Parathyroid adenoma (tissue), 2 donors: ENCODE measurements around the gene NEK6.

ENCODE experiments used
- H2AFZ ChIP-seq: fragments of 300-600 bp; sonication (generic); one replicate; pipeline ENCODE4 v1.7.0; 2017; ENCODE audit warnings: antibody characterized with exemption, mild to moderate bottlenecking
- H3K27ac ChIP-seq: fragments of 300-600 bp; sonication (generic); one replicate; pipeline ENCODE4 v1.7.0; 2017
- H3K27me3 ChIP-seq: fragments of 300-600 bp; sonication (generic); one replicate; pipeline ENCODE4 v1.7.0; 2017; ENCODE audit warnings: low read length; ENCODE audit not compliant: control insufficient read depth, insufficient read depth
- H3K36me3 ChIP-seq: fragments of 300-600 bp; sonication (generic); one replicate; pipeline ENCODE4 v1.7.0; 2017; ENCODE audit warnings: low read length; ENCODE audit not compliant: control insufficient read depth, insufficient read depth
- H3K4me1 ChIP-seq: fragments of 300-600 bp; sonication (generic); one replicate; pipeline ENCODE4 v1.7.0; 2017; ENCODE audit warnings: control low read depth
- H3K4me2 ChIP-seq: fragments of 300-600 bp; sonication (generic); one replicate; pipeline ENCODE4 v1.7.0; 2017; ENCODE audit warnings: low read length
- H3K4me3 ChIP-seq: fragments of 300-600 bp; sonication (generic); one replicate; pipeline ENCODE4 v1.7.0; 2017; ENCODE audit warnings: low read depth, low read length
- H3K79me2 ChIP-seq: fragments of 300-600 bp; sonication (generic); one replicate; pipeline ENCODE4 v1.7.0; 2017; ENCODE audit warnings: control low read depth
- H3K9ac ChIP-seq: fragments of 300-600 bp; sonication (generic); one replicate; pipeline ENCODE4 v1.7.0; 2017; ENCODE audit warnings: mild to moderate bottlenecking
- H3K9me3 ChIP-seq: fragments of 300-600 bp; sonication (generic); one replicate; pipeline ENCODE4 v1.7.0; 2017; ENCODE audit warnings: low read length; ENCODE audit not compliant: control insufficient read depth
- TF ChIP-seq, protein P1 (sequence below): fragments of 300-600 bp; sonication (generic); IDR thresholded peaks from one replicate; pipeline ENCODE4 v1.7.0; 2017; ENCODE audit warnings: antibody characterized with exemption, mild to moderate bottlenecking
- donor health status: primary hyperparathyroidism.

NEK6 gene

DNA sequence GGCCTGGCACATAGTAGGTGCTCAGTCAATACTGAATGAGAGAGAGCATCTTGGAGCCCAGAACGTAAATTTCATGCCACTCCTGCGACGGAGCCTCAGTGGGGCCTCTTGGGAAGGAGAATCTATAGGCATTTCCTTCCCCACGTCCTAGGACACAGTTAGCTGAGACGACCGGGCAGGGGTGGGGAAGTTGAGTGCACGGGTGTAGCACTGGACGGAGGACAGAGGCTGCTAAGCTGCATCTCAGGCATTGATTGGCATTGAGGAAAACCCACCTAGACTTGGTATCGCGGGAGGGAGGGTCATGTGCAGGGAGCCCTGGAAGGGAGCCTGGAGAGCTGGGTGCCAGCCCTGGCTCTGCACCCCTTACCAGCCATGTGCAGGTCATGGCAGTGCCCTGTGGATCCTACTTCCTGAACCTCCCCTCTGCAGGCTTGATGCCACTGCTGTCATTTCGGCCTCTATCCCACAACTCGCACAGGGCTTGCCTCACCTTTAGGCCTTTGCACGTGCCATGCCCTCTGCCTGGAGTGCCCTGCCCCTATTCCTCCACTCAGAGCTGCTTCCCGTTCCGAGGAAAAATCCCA is 25.6 kb downstream of the NEK6 start:
- Histone ChIP-seq H3K4me3 (no peak overlapping the region), H3K36me3 (no peaks in the 10 kb centered on the region), H2AFZ (no peak overlapping the region), H3K27me3 (no peaks in the 10 kb centered on the region), H3K9ac (no peak overlapping the region), H3K9me3 (no peaks in the 10 kb centered on the region), H3K79me2 (no peaks in the 10 kb centered on the region), H3K4me2 (no peak overlapping the region), H3K4me1 (no peaks in the 10 kb centered on the region), H3K27ac (no peak overlapping the region)
- TF ChIP-seq, protein P1, sequence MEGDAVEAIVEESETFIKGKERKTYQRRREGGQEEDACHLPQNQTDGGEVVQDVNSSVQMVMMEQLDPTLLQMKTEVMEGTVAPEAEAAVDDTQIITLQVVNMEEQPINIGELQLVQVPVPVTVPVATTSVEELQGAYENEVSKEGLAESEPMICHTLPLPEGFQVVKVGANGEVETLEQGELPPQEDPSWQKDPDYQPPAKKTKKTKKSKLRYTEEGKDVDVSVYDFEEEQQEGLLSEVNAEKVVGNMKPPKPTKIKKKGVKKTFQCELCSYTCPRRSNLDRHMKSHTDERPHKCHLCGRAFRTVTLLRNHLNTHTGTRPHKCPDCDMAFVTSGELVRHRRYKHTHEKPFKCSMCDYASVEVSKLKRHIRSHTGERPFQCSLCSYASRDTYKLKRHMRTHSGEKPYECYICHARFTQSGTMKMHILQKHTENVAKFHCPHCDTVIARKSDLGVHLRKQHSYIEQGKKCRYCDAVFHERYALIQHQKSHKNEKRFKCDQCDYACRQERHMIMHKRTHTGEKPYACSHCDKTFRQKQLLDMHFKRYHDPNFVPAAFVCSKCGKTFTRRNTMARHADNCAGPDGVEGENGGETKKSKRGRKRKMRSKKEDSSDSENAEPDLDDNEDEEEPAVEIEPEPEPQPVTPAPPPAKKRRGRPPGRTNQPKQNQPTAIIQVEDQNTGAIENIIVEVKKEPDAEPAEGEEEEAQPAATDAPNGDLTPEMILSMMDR, result no peak

DNA sequence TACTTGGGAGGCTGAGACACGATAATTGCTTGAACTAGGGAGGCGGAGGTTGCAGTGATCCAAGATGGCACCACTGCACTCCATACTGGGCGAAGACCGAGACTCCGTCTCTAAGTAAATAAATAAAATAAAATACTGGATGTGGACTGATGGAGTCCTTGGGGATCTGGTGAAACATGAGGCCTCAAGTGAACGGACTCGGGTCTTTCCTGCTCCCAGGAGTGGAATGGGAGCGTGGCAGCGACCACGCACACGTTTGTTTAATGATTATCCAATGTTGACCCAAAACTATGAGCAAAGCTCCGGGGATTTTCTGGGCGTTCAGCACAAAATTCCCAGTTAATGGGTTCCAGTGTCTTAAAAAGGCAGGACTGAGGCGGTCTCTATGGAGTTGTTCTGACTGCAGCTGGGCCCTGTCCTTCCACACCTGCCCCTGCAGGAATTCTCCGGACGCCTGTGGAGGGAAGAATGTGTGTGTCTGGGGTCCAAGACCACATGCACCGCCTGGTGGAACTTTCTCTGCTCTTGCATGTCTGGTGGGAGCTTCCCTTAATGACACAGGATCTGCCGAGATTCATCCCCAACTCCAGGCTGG is 26.6 kb downstream of the NEK6 start:
- Histone ChIP-seq H3K9me3 (no peaks in the 10 kb centered on the region), H3K27me3 (no peaks in the 10 kb centered on the region), H3K36me3 (no peaks in the 10 kb centered on the region), H3K27ac (no peak overlapping the region), H3K4me3 (no peak overlapping the region), H3K4me2 (no peak overlapping the region), H3K9ac (no peak overlapping the region), H2AFZ (no peak overlapping the region), H3K79me2 (no peaks in the 10 kb centered on the region), H3K4me1 (no peaks in the 10 kb centered on the region)
- TF ChIP-seq, protein P1, result no peak

DNA sequence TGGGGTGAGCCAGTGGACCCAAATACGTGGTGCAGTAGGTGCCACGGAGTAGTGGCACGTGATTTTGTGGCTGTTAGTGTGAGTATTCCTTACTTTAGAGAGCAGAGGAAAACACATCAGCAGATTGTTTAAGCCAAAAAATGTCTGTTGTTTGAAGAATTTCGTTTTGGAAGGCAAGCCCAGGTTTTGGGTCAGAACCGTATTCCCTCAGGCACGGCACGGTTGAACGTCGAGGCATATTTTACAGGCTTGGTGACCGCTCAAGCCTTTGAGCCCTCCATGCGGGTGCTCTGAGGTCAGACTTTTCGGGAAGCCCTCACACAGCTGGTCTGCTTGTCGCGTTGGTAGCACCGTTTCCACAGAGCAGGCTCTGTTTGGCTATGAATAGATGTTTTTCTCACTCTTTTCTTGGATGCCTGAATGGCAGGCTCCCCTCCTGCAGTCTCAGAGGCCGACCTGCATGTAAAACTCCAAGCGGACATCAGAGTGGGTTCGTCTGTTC is 27.2 kb downstream of the NEK6 start:
- Histone ChIP-seq H3K4me2 (no peak overlapping the region), H3K9ac (no peak overlapping the region), H3K9me3 (no peaks in the 10 kb centered on the region), H3K36me3 (no peaks in the 10 kb centered on the region), H3K27ac (no peak overlapping the region), H3K4me3 (no peak overlapping the region), H3K79me2 (no peaks in the 10 kb centered on the region), H3K27me3 (no peaks in the 10 kb centered on the region), H3K4me1 (no peaks in the 10 kb centered on the region), H2AFZ (no peak overlapping the region)
- TF ChIP-seq, protein P1, result no peak

DNA sequence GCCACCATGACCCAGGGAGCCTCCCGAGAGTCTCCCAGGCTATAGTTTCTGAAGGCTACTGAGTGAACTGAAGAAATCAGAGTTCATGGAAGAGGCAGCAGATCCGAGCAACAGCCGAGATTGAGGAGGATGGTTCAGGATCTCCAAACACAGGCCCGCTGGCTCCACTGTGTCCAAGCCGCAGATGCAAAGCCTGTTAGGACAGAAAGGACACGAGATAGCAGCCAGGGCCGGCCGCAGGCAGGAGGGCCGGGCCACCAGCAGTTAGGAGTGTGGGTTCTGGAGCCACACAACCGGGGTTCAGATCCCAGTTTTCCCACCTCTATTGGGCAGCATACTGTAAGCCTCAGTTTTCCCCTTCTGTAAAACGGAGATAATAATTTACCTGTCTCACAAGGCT is 27.7 kb downstream of the NEK6 start:
- H3K9ac ChIP-seq, result no peak overlapping the region
- H2AFZ ChIP-seq, result no peak overlapping the region
- H3K9me3 ChIP-seq, result no peaks in the 10 kb centered on the region
- H3K27me3 ChIP-seq, result no peaks in the 10 kb centered on the region
- H3K36me3 ChIP-seq, result no peaks in the 10 kb centered on the region
- TF ChIP-seq, protein P1, result no peak
- no peaks in the 10 kb centered on the region for H3K79me2 ChIP-seq
- no peaks in the 10 kb centered on the region for H3K4me1 ChIP-seq
- no peak overlapping the region for H3K4me2 ChIP-seq
- H3K4me3 ChIP-seq, result no peak overlapping the region
- no peak overlapping the region for H3K27ac ChIP-seq

DNA sequence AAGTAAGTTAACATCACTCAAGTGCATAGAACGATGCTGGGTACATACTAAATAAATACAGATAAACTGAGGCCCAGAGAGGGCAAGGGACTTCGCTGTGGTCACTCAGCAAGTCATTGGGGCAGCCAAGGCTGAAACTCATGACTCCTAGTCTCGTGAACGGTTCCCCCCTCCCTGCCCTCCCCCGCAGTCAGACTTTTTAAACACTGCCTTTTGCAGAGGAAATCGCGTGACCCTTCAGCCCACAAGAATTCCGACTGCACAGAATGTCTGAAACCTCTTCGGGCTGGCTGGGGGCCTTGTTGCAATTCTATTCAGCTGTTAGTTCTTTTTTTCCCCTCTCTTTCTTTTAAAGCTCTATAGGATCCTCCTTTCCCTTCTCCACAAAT is 28.1 kb downstream of the NEK6 start:
- no peaks in the 10 kb centered on the region for H3K79me2 ChIP-seq
- H3K27me3 ChIP-seq, result no peaks in the 10 kb centered on the region
- H3K36me3 ChIP-seq, result no peaks in the 10 kb centered on the region
- H3K9ac ChIP-seq, result no peak overlapping the region
- H3K27ac ChIP-seq, result no peak overlapping the region
- H3K4me3 ChIP-seq, result no peak overlapping the region
- no peak overlapping the region for H2AFZ ChIP-seq
- no peaks in the 10 kb centered on the region for H3K9me3 ChIP-seq
- no peak overlapping the region for H3K4me2 ChIP-seq
- TF ChIP-seq, protein P1, result no peak
- H3K4me1 ChIP-seq, result no peaks in the 10 kb centered on the region
